Measurements from ENCODE around the gene MTERF4.

GRCh38 chr2:241063093-241063551 is 39.0 kb downstream of the MTERF4 start:
- TF ChIP-seq CTCF (IDR thresholded peaks at IDR 0.05; ENCODE audit: low read depth, low read length), result no peak
- TF ChIP-seq POLR2A (IDR thresholded peaks at IDR 0.05; ENCODE audit: extremely low read depth, insufficient read length), result no peak
- no peak for TF ChIP-seq MAX (IDR thresholded peaks at IDR 0.05; ENCODE audit: low read depth, low read length)
- no peak for TF ChIP-seq MYC (IDR thresholded peaks at IDR 0.05; ENCODE audit: low read depth, low read length)
